Neural progenitor cell (in vitro differentiated cells): ENCODE measurements around the gene MTRFR. TPM values are rescaled to one million over a fixed set of nuclear protein-coding genes. Genes with fewer than 3 reads are reported as not detected.

ENCODE experiments used
- DNase-seq: peaks from one replicate; pipeline ENCODE4 v3.0.0-alpha.2; 2016; ENCODE audit warnings: low spot score
- H2AFZ ChIP-seq: fragments of 200-600 bp; sonication (generic); replicated peaks from 2 replicates; pipeline ENCODE4 v1.6.1; 2016; ENCODE audit warnings: antibody characterized with exemption
- H3F3A ChIP-seq: fragments of 200-600 bp; sonication (generic); 2 replicates; pipeline ENCODE4 v1.6.1; 2016; ENCODE audit warnings: antibody characterized with exemption, low read depth
- H3K27ac ChIP-seq: fragments of 200-600 bp; sonication (generic); 2 replicates; pipeline ENCODE4 v1.5.1; 2016; ENCODE audit warnings: mild to moderate bottlenecking
- H3K27me3 ChIP-seq: fragments of 200-600 bp; sonication (generic); 2 replicates; pipeline ENCODE4 v1.6.1; 2016; ENCODE audit warnings: mild to moderate bottlenecking, moderate library complexity
- H3K36me3 ChIP-seq: fragments of 200-600 bp; sonication (generic); 2 replicates; pipeline ENCODE4 v1.5.1; 2016
- H3K4me1 ChIP-seq: fragments of 200-600 bp; sonication (generic); 2 replicates; pipeline ENCODE4 v1.6.1; 2016; ENCODE audit warnings: mixed run types
- H3K4me2 ChIP-seq: fragments of 200-600 bp; sonication (generic); 2 replicates; pipeline ENCODE4 v1.6.1; 2016
- H3K4me3 ChIP-seq: fragments of 200-600 bp; sonication (generic); 2 replicates; pipeline ENCODE4 v1.5.1; 2016
- H3K79me2 ChIP-seq: fragments of 200-600 bp; sonication (generic); 2 replicates; pipeline ENCODE4 v1.6.1; 2016; ENCODE audit warnings: low read depth
- H3K9ac ChIP-seq: fragments of 200-600 bp; sonication (generic); 2 replicates; pipeline ENCODE4 v1.6.1; 2016
- H3K9me3 ChIP-seq: fragments of 200-600 bp; sonication (generic); 2 replicates; pipeline ENCODE4 v1.5.1; 2016; ENCODE audit warnings: low read depth
- H4K20me1 ChIP-seq: fragments of 200-600 bp; sonication (generic); 2 replicates; pipeline ENCODE4 v1.6.1; 2016; ENCODE audit warnings: low read depth
- H3K27ac Mint-ChIP-seq: 3 replicates; pipeline ENCODE4 v1.8.0; 2021; ENCODE audit warnings: mixed read lengths
- H3K27me3 Mint-ChIP-seq: 2 replicates; pipeline ENCODE4 v1.8.0; 2022; ENCODE audit warnings: low read depth, mild to moderate bottlenecking, inconsistent platforms, moderate library complexity, mixed read lengths; ENCODE audit not compliant: insufficient read depth
- H3K36me3 Mint-ChIP-seq: 3 replicates; pipeline ENCODE4 v1.8.0; 2021; ENCODE audit warnings: mixed read lengths
- H3K4me1 Mint-ChIP-seq: 3 replicates; pipeline ENCODE4 v1.8.0; 2021; ENCODE audit warnings: mixed read lengths
- H3K4me3 Mint-ChIP-seq: 3 replicates; pipeline ENCODE4 v1.8.0; 2021; ENCODE audit warnings: mild to moderate bottlenecking, moderate library complexity, mixed read lengths
- H3K9me3 Mint-ChIP-seq: 3 replicates; pipeline ENCODE4 v1.8.0; 2020; ENCODE audit warnings: mixed read lengths
- EZH2 ChIP-seq: fragments of 200-600 bp; sonication (generic); IDR thresholded peaks from 2 replicates; pipeline ENCODE4 v1.6.1; 2017; ENCODE audit warnings: antibody characterized with exemption, mild to moderate bottlenecking, moderate library complexity
- EZH2phosphoT487 ChIP-seq: fragments of 200-600 bp; sonication (generic); IDR thresholded peaks from 2 replicates; pipeline ENCODE4 v1.6.1; 2017; ENCODE audit warnings: antibody characterized with exemption
- total RNA-seq: library from RNA; depleted of rRNA; stranded (reverse); fragments of >200 nt; gene quantifications from 2 replicates; pipeline ENCODE4 v1.2.3, GENCODE V29; 2015; ENCODE audit warnings: low replicate concordance
- TF ChIP-seq, protein P1 (sequence below): fragments of 200-600 bp; sonication (generic); IDR thresholded peaks from 2 replicates; pipeline ENCODE4 v1.5.1; 2017; ENCODE audit warnings: antibody characterized with exemption, mild to moderate bottlenecking

MTRFR gene
- total RNA-seq, 1 donor from 2014 or later: 12.7 TPM

- H3K4me1 Mint-ChIP-seq: no peaks in the 10 kb centered on the region
- Histone ChIP-seq H3K79me2 (no peaks in the 10 kb centered on the region), H3F3A (no peaks in the 10 kb centered on the region), H2AFZ (no peak overlapping the region), H3K4me2 (no peak overlapping the region), H3K27ac (no peak overlapping the region), H3K4me1 (no peaks in the 10 kb centered on the region), H4K20me1 (no peaks in the 10 kb centered on the region), H3K27me3 (no peaks in the 10 kb centered on the region), H3K36me3 (no peaks in the 10 kb centered on the region), H3K9me3 (no peaks in the 10 kb centered on the region), H3K9ac (no peak overlapping the region), H3K4me3 (no peak overlapping the region)
- DNase-seq: no peak
- H3K4me3 Mint-ChIP-seq: no peak overlapping the region
- peaks cover 4% of the 10 kb centered on the region for H3K27me3 Mint-ChIP-seq
- TF ChIP-seq, protein P1, sequence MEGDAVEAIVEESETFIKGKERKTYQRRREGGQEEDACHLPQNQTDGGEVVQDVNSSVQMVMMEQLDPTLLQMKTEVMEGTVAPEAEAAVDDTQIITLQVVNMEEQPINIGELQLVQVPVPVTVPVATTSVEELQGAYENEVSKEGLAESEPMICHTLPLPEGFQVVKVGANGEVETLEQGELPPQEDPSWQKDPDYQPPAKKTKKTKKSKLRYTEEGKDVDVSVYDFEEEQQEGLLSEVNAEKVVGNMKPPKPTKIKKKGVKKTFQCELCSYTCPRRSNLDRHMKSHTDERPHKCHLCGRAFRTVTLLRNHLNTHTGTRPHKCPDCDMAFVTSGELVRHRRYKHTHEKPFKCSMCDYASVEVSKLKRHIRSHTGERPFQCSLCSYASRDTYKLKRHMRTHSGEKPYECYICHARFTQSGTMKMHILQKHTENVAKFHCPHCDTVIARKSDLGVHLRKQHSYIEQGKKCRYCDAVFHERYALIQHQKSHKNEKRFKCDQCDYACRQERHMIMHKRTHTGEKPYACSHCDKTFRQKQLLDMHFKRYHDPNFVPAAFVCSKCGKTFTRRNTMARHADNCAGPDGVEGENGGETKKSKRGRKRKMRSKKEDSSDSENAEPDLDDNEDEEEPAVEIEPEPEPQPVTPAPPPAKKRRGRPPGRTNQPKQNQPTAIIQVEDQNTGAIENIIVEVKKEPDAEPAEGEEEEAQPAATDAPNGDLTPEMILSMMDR: no peak
- TF ChIP-seq EZH2phosphoT487: no peak
- no peak for TF ChIP-seq EZH2
- H3K9me3 Mint-ChIP-seq: peaks cover 2% of the 10 kb centered on the region
- H3K36me3 Mint-ChIP-seq: no peaks in the 10 kb centered on the region
- H3K27ac Mint-ChIP-seq: no peak overlapping the region
Observed at GRCh38 chr12:123280971-123281370, 47.7 kb downstream of the MTRFR start.

DNA sequence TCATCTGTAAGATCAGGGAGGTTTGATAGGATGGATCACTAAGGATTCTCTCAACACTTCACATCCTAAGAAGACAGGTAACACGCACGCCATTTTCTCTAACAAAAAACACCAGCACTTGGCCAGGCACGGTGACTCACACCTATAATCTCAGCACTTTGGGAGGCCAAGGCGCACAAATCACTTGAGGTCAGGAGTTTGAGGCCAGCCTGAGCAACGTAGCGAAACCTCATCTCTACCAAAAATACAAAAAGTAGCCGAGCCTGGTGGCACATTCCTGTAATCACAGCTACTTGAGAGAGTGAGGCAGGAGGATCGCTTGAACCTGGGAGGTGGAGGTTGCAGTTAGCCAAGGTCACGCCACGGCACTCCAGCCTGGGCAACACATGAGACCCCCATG, 48.9 kb downstream of the MTRFR start:
- no peak for DNase-seq
- H3K36me3 Mint-ChIP-seq: no peaks in the 10 kb centered on the region
- no peaks in the 10 kb centered on the region for H3K79me2 ChIP-seq
- H3K9me3 ChIP-seq: no peaks in the 10 kb centered on the region
- H3F3A ChIP-seq: peaks cover 5% of the 10 kb centered on the region
- peaks cover 4% of the 10 kb centered on the region for H3K27me3 Mint-ChIP-seq
- H3K4me1 Mint-ChIP-seq: no peaks in the 10 kb centered on the region
- no peak overlapping the region for H3K9ac ChIP-seq
- H3K9me3 Mint-ChIP-seq: peaks cover 2% of the 10 kb centered on the region
- H3K4me3 ChIP-seq: no peak overlapping the region
- TF ChIP-seq EZH2: no peak
- TF ChIP-seq, protein P1: no peak
- no peak overlapping the region for H3K4me3 Mint-ChIP-seq
- H2AFZ ChIP-seq: no peak overlapping the region
- H3K36me3 ChIP-seq: no peaks in the 10 kb centered on the region
- H3K27ac ChIP-seq: no peak overlapping the region
- H3K4me1 ChIP-seq: no peaks in the 10 kb centered on the region
- H3K27ac Mint-ChIP-seq: no peak overlapping the region
- no peaks in the 10 kb centered on the region for H3K27me3 ChIP-seq
- no peaks in the 10 kb centered on the region for H4K20me1 ChIP-seq
- H3K4me2 ChIP-seq: no peak overlapping the region

GRCh38 chr12:123283461-123283860, 50.2 kb downstream of the MTRFR start:
- H3K4me2 ChIP-seq: no peak overlapping the region
- no peak overlapping the region for H3K9ac ChIP-seq
- H3K36me3 ChIP-seq: no peaks in the 10 kb centered on the region
- H3K9me3 Mint-ChIP-seq: peaks cover 2% of the 10 kb centered on the region
- no peaks in the 10 kb centered on the region for H3K4me1 Mint-ChIP-seq
- TF ChIP-seq, protein P1: no peak
- no peak for TF ChIP-seq EZH2phosphoT487
- TF ChIP-seq EZH2: no peak
- no peaks in the 10 kb centered on the region for H3K79me2 ChIP-seq
- no peaks in the 10 kb centered on the region for H3K9me3 ChIP-seq
- peaks cover 8% of the 10 kb centered on the region for H3F3A ChIP-seq
- H3K27me3 Mint-ChIP-seq: peaks cover 4% of the 10 kb centered on the region
- no peaks in the 10 kb centered on the region for H3K36me3 Mint-ChIP-seq
- H3K4me3 ChIP-seq: no peak overlapping the region
- H3K27me3 ChIP-seq: no peaks in the 10 kb centered on the region
- H3K27ac Mint-ChIP-seq: no peak overlapping the region
- no peaks in the 10 kb centered on the region for H4K20me1 ChIP-seq
- H3K27ac ChIP-seq: no peak overlapping the region
- H2AFZ ChIP-seq: no peak overlapping the region
- H3K4me1 ChIP-seq: no peaks in the 10 kb centered on the region
- DNase-seq: no peak
- H3K4me3 Mint-ChIP-seq: no peak overlapping the region
